ENCODE measurements around the gene A4GALT. TPM values are rescaled to one million over a fixed set of nuclear protein-coding genes. Genes with fewer than 3 reads are reported as not detected.

Gene A4GALT
- total and polyA plus RNA-seq, 2 donors (not counting 1 experiment from before 2014, with no cell fraction given) = 6.8 to 16.2 TPM

- no peaks in the 10 kb centered on the region for H4K20me1 ChIP-seq (ENCODE audit: control insufficient read depth, extremely low read depth, insufficient read depth, low read length)
- H3K9me3 ChIP-seq (ENCODE audit: control insufficient read depth, insufficient read depth, low read depth, low read length) = no peaks in the 10 kb centered on the region
- H3K36me3 ChIP-seq (ENCODE audit: control insufficient read depth, insufficient read depth, low read length) = no peaks in the 10 kb centered on the region
- peak overlapping the region; percentile 45 for H3K27ac ChIP-seq (ENCODE audit: insufficient read depth, low read length)
- H3K27me3 ChIP-seq (ENCODE audit: control insufficient read depth, insufficient read depth, low read length) = no peaks in the 10 kb centered on the region
- no peak overlapping the region for H3K4me3 ChIP-seq (replicated peaks in 1 of 4; ENCODE audit: control extremely low read depth in 1 of 4, insufficient read depth in 1 of 4, low read depth in 3 of 4, low read length in 4 of 4)
- H3K9ac ChIP-seq (ENCODE audit: insufficient read depth, low read length) = no peak overlapping the region
- no peak overlapping the region for H2AFZ ChIP-seq (ENCODE audit: low read length)
- peaks cover 31% of the 10 kb centered on the region for H3K4me1 ChIP-seq (ENCODE audit: control insufficient read depth, extremely low read depth, insufficient read depth, low read length)
- no peak for TF ChIP-seq EZH2 (IDR thresholded peaks at IDR 0.05; ENCODE audit: low read length, missing control alignments)
- TF ChIP-seq, protein P1, sequence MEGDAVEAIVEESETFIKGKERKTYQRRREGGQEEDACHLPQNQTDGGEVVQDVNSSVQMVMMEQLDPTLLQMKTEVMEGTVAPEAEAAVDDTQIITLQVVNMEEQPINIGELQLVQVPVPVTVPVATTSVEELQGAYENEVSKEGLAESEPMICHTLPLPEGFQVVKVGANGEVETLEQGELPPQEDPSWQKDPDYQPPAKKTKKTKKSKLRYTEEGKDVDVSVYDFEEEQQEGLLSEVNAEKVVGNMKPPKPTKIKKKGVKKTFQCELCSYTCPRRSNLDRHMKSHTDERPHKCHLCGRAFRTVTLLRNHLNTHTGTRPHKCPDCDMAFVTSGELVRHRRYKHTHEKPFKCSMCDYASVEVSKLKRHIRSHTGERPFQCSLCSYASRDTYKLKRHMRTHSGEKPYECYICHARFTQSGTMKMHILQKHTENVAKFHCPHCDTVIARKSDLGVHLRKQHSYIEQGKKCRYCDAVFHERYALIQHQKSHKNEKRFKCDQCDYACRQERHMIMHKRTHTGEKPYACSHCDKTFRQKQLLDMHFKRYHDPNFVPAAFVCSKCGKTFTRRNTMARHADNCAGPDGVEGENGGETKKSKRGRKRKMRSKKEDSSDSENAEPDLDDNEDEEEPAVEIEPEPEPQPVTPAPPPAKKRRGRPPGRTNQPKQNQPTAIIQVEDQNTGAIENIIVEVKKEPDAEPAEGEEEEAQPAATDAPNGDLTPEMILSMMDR (conservative IDR thresholded peaks at IDR 0.05 in 1 of 2, IDR thresholded peaks at IDR 0.05 in 1 of 2; ENCODE audit: low read depth in 1 of 2, low read length in 2 of 2) = no peak
- DNase-seq (ENCODE audit: low read depth in 2 of 2) = peak in 1 of 2 donors; percentile 57
- H3K79me2 ChIP-seq (ENCODE audit: control insufficient read depth, insufficient read depth, low read length) = no peaks in the 10 kb centered on the region
- H3K4me2 ChIP-seq (ENCODE audit: extremely low read depth, insufficient read depth, low read length) = no peak overlapping the region
Observed at GRCh38 chr22:42683578-42684283, 36.9 kb downstream of the A4GALT start.

DNA sequence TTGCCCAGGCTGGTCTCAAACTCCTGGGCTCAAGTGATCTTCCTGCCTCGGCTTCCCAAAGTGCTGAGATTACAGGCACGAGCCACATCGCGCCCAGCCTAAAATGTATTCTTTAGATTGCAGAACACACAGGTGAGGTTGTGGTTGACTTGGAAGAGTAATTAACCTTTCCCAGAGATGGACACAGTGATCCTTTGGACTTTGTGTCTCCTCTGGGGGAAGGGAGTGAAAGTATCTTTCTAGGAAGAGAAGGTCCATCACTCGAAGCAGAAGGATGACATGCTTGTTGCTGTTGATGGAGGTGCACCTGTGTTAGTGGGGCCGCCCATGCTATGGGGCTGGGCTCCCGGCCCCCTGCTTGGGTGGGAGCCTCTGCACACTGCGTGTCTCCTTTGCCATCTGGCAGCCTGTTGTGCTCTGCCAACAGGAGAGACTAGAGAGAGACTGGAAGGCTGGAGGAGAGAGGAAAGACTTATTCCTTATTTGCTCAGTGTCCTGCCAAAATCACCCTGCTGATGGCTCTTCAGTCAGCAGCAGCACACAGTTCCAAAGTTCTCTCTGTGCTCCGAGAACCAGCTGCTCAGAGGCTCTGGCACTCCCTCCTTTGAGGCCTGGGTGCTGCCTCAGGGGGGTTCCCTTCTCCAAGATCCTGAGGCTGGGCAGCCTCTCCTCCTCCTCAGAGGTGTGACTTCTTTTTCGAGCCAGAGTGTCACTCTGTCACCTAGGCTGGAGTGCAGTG is 38.4 kb downstream of the A4GALT start:
- Histone ChIP-seq H4K20me1 (ENCODE audit: control insufficient read depth, extremely low read depth, insufficient read depth, low read length) (no peaks in the 10 kb centered on the region), H3K9me3 (ENCODE audit: control insufficient read depth, insufficient read depth, low read depth, low read length) (no peaks in the 10 kb centered on the region), H3K4me1 (ENCODE audit: control insufficient read depth, extremely low read depth, insufficient read depth, low read length) (peaks cover 24% of the 10 kb centered on the region), H3K79me2 (ENCODE audit: control insufficient read depth, insufficient read depth, low read length) (no peaks in the 10 kb centered on the region), H3K9ac (ENCODE audit: insufficient read depth, low read length) (no peak overlapping the region), H3K36me3 (ENCODE audit: control insufficient read depth, insufficient read depth, low read length) (no peaks in the 10 kb centered on the region), H2AFZ (ENCODE audit: low read length) (no peak overlapping the region), H3K4me2 (ENCODE audit: extremely low read depth, insufficient read depth, low read length) (no peak overlapping the region), H3K27me3 (ENCODE audit: control insufficient read depth, insufficient read depth, low read length) (no peaks in the 10 kb centered on the region), H3K4me3 (replicated peaks in 1 of 4; ENCODE audit: control extremely low read depth in 1 of 4, insufficient read depth in 1 of 4, low read depth in 3 of 4, low read length in 4 of 4) (no peak overlapping the region), H3K27ac (ENCODE audit: insufficient read depth, low read length) (no peak overlapping the region)
- no peak for DNase-seq (ENCODE audit: low read depth in 2 of 2)
- TF ChIP-seq EZH2 (IDR thresholded peaks at IDR 0.05; ENCODE audit: low read length, missing control alignments) = no peak
- TF ChIP-seq, protein P1 (conservative IDR thresholded peaks at IDR 0.05 in 1 of 2, IDR thresholded peaks at IDR 0.05 in 1 of 2; ENCODE audit: low read depth in 1 of 2, low read length in 2 of 2) = no peak

GRCh38 chr22:42680648-42681047 is 40.0 kb downstream of the A4GALT start:
- Histone ChIP-seq H3K36me3 (ENCODE audit: control insufficient read depth, insufficient read depth, low read length) (no peaks in the 10 kb centered on the region), H3K9me3 (ENCODE audit: control insufficient read depth, insufficient read depth, low read depth, low read length) (no peaks in the 10 kb centered on the region), H3K4me2 (ENCODE audit: extremely low read depth, insufficient read depth, low read length) (peak overlapping the region; percentile 70), H3K4me3 (replicated peaks in 1 of 4; ENCODE audit: control extremely low read depth in 1 of 4, insufficient read depth in 1 of 4, low read depth in 3 of 4, low read length in 4 of 4) (peak overlapping the region in 1 of 4 experiments; percentile 19), H3K79me2 (ENCODE audit: control insufficient read depth, insufficient read depth, low read length) (no peaks in the 10 kb centered on the region), H3K9ac (ENCODE audit: insufficient read depth, low read length) (no peak overlapping the region), H3K4me1 (ENCODE audit: control insufficient read depth, extremely low read depth, insufficient read depth, low read length) (peaks cover 16% of the 10 kb centered on the region), H2AFZ (ENCODE audit: low read length) (peak overlapping the region; percentile 66), H3K27me3 (ENCODE audit: control insufficient read depth, insufficient read depth, low read length) (no peaks in the 10 kb centered on the region), H3K27ac (ENCODE audit: insufficient read depth, low read length) (peak overlapping the region; percentile 89), H4K20me1 (ENCODE audit: control insufficient read depth, extremely low read depth, insufficient read depth, low read length) (no peaks in the 10 kb centered on the region)
- DNase-seq (ENCODE audit: low read depth in 2 of 2) = peak; percentile 88 to 94
- TF ChIP-seq EZH2 (IDR thresholded peaks at IDR 0.05; ENCODE audit: low read length, missing control alignments) = no peak
- TF ChIP-seq, protein P1 (conservative IDR thresholded peaks at IDR 0.05 in 1 of 2, IDR thresholded peaks at IDR 0.05 in 1 of 2; ENCODE audit: low read depth in 1 of 2, low read length in 2 of 2) = no peak

Measured in fibroblast of lung (primary cell).